Astrocyte (in vitro differentiated cells and primary cell): ENCODE data around the gene PACRG. TPM values are rescaled to one million over a fixed set of nuclear protein-coding genes. Genes with fewer than 3 reads are reported as not detected.

Experiments used
- DNase-seq: peaks from one replicate; pipeline ENCODE4 v3.0.0-alpha.2; 2010; ENCODE audit warnings: low read depth
- FAIRE-seq: peaks from 2 replicates; lab custom pipeline; 2011; peaks lifted over from hg19 to GRCh38; lab: Jason Lieb, UNC
- H2AFZ ChIP-seq: 2 replicates; pipeline ENCODE4 v1.6.0; 2012; ENCODE audit warnings: low read depth, low read length, inconsistent platforms
- H3K27ac ChIP-seq: 2 replicates; pipeline ENCODE4 v1.5.1; 2011; ENCODE audit warnings: low read depth, low read length, inconsistent platforms
- H3K27me3 ChIP-seq: 2 replicates; pipeline ENCODE4 v1.6.0; 2011; ENCODE audit warnings: low read length, inconsistent platforms; ENCODE audit not compliant: insufficient read depth
- H3K36me3 ChIP-seq: 2 replicates; pipeline ENCODE4 v1.5.1; 2011; ENCODE audit warnings: low read length, inconsistent platforms; ENCODE audit not compliant: insufficient read depth
- H3K4me1 ChIP-seq: 2 replicates; pipeline ENCODE4 v1.5.1; 2011; ENCODE audit warnings: low read length, inconsistent platforms; ENCODE audit not compliant: insufficient read depth
- H3K4me2 ChIP-seq: 2 replicates; pipeline ENCODE4 v1.6.0; 2012; ENCODE audit warnings: low read length, inconsistent platforms
- H3K4me3 ChIP-seq: 2 replicates; pipeline ENCODE4 v1.5.1; 2011; ENCODE audit warnings: low read depth, mild to moderate bottlenecking, low read length, inconsistent platforms; ENCODE audit not compliant: insufficient read depth
- H3K79me2 ChIP-seq: 2 replicates; pipeline ENCODE4 v1.6.0; 2012; ENCODE audit warnings: mild to moderate bottlenecking, low read length, inconsistent platforms; ENCODE audit not compliant: insufficient read depth
- H3K9ac ChIP-seq: 2 replicates; pipeline ENCODE4 v1.6.0; 2012; ENCODE audit warnings: mild to moderate bottlenecking, low read length, inconsistent platforms
- H3K9me3 ChIP-seq: 2 replicates; pipeline ENCODE4 v1.5.1; 2012; ENCODE audit warnings: low read depth, mild to moderate bottlenecking, low read length, inconsistent platforms; ENCODE audit not compliant: insufficient read depth
- H4K20me1 ChIP-seq: 2 replicates; pipeline ENCODE4 v1.6.0; 2012; ENCODE audit warnings: low read length, inconsistent platforms; ENCODE audit not compliant: insufficient read depth
- H3K27ac Mint-ChIP-seq: one replicate; pipeline ENCODE4 v1.8.0; 2021; ENCODE audit warnings: mild to moderate bottlenecking, mixed read lengths; ENCODE audit not compliant: unreplicated experiment
- H3K27me3 Mint-ChIP-seq: one replicate; pipeline ENCODE4 v1.8.0; 2021; ENCODE audit warnings: low read depth, mixed read lengths; ENCODE audit not compliant: unreplicated experiment
- H3K36me3 Mint-ChIP-seq: one replicate; pipeline ENCODE4 v1.8.0; 2021; ENCODE audit warnings: low read depth, mixed read lengths; ENCODE audit not compliant: unreplicated experiment
- H3K4me1 Mint-ChIP-seq: one replicate; pipeline ENCODE4 v1.8.0; 2021; ENCODE audit warnings: low read depth, mixed read lengths; ENCODE audit not compliant: unreplicated experiment
- H3K4me3 Mint-ChIP-seq: one replicate; pipeline ENCODE4 v1.8.0; 2021; ENCODE audit warnings: mild to moderate bottlenecking, moderate library complexity, mixed read lengths; ENCODE audit not compliant: unreplicated experiment
- H3K9me3 Mint-ChIP-seq: one replicate; pipeline ENCODE4 v1.8.0; 2021; ENCODE audit warnings: mild to moderate bottlenecking, mixed read lengths; ENCODE audit not compliant: unreplicated experiment
- CTCF ChIP-seq: IDR thresholded peaks from 2 replicates; pipeline ENCODE4 v1.5.1; 2011; ENCODE audit warnings: low read depth, mild to moderate bottlenecking, inconsistent platforms, low read length, moderate library complexity; ENCODE audit not compliant: insufficient read depth
- EZH2 ChIP-seq: IDR thresholded peaks from 2 replicates; pipeline ENCODE4 v1.6.1; 2012; ENCODE audit warnings: mild to moderate bottlenecking, low read length, inconsistent platforms; ENCODE audit not compliant: insufficient read depth
- total RNA-seq: library from RNA; stranded (reverse); gene quantifications from 2 replicates; pipeline ENCODE4 v1.2.1, GENCODE V29; 2021

The PACRG gene
- total RNA-seq, 1 donor from 2014 or later, result not detected

DNA sequence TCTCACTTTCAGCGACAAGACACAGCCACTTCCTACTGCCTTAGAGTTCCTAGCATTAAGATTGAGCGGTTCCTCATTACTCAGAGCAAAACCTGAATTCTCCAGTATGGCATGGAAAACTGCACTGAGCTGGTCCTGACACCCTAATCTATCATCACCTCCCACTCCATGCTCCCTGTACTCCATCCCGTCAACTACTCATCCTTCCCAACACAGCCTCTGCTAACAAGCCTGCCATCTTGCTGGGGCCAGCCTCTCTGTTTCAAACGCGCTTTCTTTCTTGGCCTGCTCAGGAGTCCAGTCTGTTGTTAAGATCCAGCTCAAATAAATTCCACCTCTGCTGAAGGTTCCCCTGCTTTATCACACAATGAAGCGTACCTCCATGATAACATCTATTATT, 12.2 kb upstream of the PACRG start:
- Histone ChIP-seq H3K4me2 (no peak overlapping the region), H3K9ac (no peak overlapping the region), H2AFZ (no peak overlapping the region), H3K27me3 (no peaks in the 10 kb centered on the region), H4K20me1 (no peaks in the 10 kb centered on the region), H3K79me2 (no peaks in the 10 kb centered on the region), H3K36me3 (no peaks in the 10 kb centered on the region), H3K27ac (no peak overlapping the region), H3K9me3 (no peaks in the 10 kb centered on the region), H3K4me1 (no peaks in the 10 kb centered on the region), H3K4me3 (no peak overlapping the region)
- Mint-ChIP-seq H3K27me3 (no peaks in the 10 kb centered on the region), H3K4me1 (no peaks in the 10 kb centered on the region), H3K36me3 (no peaks in the 10 kb centered on the region), H3K9me3 (no peaks in the 10 kb centered on the region), H3K4me3 (no peak overlapping the region), H3K27ac (no peak overlapping the region)
- no peak for DNase-seq
- TF ChIP-seq CTCF (no peak), EZH2 (no peak)
- no peak for FAIRE-seq

DNA sequence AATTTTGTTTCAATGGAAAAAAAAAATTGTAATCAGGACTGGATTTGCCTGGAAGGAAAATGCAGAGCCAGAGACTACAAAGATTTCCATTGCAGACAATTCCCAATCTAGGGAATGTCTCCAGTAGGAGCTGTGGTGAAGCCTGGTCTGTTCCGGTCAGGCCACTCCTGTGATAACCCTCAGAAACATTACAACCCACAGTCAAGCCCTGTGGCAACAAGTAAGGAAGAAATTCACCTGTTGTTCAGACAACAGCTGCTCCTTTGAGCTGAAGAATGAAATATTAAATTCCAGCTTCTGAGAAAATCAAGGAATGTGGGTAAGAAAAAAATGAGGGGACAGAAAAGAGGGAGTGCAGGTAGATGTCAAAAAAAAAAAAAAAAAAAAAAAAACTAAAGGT, 8.2 kb upstream of the PACRG start:
- Mint-ChIP-seq H3K36me3 (no peaks in the 10 kb centered on the region), H3K27me3 (no peaks in the 10 kb centered on the region), H3K4me1 (no peaks in the 10 kb centered on the region), H3K4me3 (no peak overlapping the region), H3K9me3 (peaks cover 2% of the 10 kb centered on the region), H3K27ac (no peak overlapping the region)
- no peaks in the 10 kb centered on the region for H4K20me1 ChIP-seq
- no peak overlapping the region for H3K27ac ChIP-seq
- DNase-seq, result no peak
- TF ChIP-seq EZH2 (no peak), CTCF (no peak)
- H2AFZ ChIP-seq, result no peak overlapping the region
- no peaks in the 10 kb centered on the region for H3K27me3 ChIP-seq
- no peaks in the 10 kb centered on the region for H3K36me3 ChIP-seq
- no peaks in the 10 kb centered on the region for H3K9me3 ChIP-seq
- H3K9ac ChIP-seq, result no peak overlapping the region
- no peak for FAIRE-seq
- H3K79me2 ChIP-seq, result no peaks in the 10 kb centered on the region
- no peak overlapping the region for H3K4me3 ChIP-seq
- no peaks in the 10 kb centered on the region for H3K4me1 ChIP-seq
- no peak overlapping the region for H3K4me2 ChIP-seq

DNA sequence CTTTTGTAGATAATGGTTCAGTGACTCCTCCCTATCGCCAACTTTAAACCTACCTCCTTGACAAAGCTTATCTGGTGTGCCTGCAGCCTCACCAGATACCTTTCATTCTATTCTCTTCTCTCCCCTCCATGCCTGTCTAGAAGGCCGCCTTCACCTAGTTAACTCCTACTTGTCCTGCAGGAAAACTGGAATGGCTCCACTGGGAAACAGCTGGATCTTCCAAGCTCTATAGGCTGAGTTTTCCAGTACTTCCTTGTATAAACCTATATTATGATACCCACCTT, 6.4 kb upstream of the PACRG start:
- Mint-ChIP-seq H3K27ac (no peak overlapping the region), H3K4me1 (no peaks in the 10 kb centered on the region), H3K4me3 (no peak overlapping the region), H3K36me3 (no peaks in the 10 kb centered on the region), H3K27me3 (no peaks in the 10 kb centered on the region), H3K9me3 (peaks cover 2% of the 10 kb centered on the region)
- Histone ChIP-seq H3K27ac (no peak overlapping the region), H4K20me1 (no peaks in the 10 kb centered on the region), H3K4me1 (no peaks in the 10 kb centered on the region), H3K36me3 (no peaks in the 10 kb centered on the region), H3K9ac (no peak overlapping the region), H3K4me3 (no peak overlapping the region), H2AFZ (no peak overlapping the region), H3K4me2 (no peak overlapping the region), H3K9me3 (no peaks in the 10 kb centered on the region), H3K27me3 (no peaks in the 10 kb centered on the region), H3K79me2 (no peaks in the 10 kb centered on the region)
- no peak for TF ChIP-seq CTCF
- TF ChIP-seq EZH2, result no peak
- DNase-seq (no peak), FAIRE-seq (no peak)
